Keratinocyte (primary cell): Measurements from ENCODE around the gene STIP1. TPM values are rescaled to one million over a fixed set of nuclear protein-coding genes. Genes with fewer than 3 reads are reported as not detected.
A peak's percentile ranks its signal among the peaks of the same experiment; 100 is the strongest.

Experiments
- DNase-seq: peaks from one replicate; pipeline ENCODE4 v3.0.0-alpha.2; 2011; ENCODE audit warnings: low read depth, missing footprints, low spot score
- FAIRE-seq: peaks from 2 replicates; lab custom pipeline; 2011; peaks lifted over from hg19 to GRCh38; lab: Jason Lieb, UNC
- H2AFZ ChIP-seq: 2 replicates; pipeline ENCODE4 v1.6.0; 2012; ENCODE audit warnings: low read length, control low read depth, inconsistent platforms; ENCODE audit not compliant: control insufficient read depth
- H3K27ac ChIP-seq: 2 replicates; pipeline ENCODE4 v1.5.1; 2011; ENCODE audit warnings: low read length; ENCODE audit not compliant: control insufficient read depth, insufficient read depth
- H3K27me3 ChIP-seq: 3 replicates; pipeline ENCODE4 v1.6.0; 2011; ENCODE audit warnings: low read length; ENCODE audit not compliant: control insufficient read depth, insufficient read depth; ENCODE audit errors: extremely low read depth
- H3K36me3 ChIP-seq, 2 experiments: 2 replicates in 1 of 2; 3 replicates in 1 of 2; pipeline ENCODE4 v1.5.1; 2011; ENCODE audit warnings: low read length in 2 of 2, mild to moderate bottlenecking in 1 of 2; ENCODE audit not compliant: control insufficient read depth in 2 of 2, insufficient read depth in 2 of 2; ENCODE audit errors: extremely low read depth in 1 of 2
- H3K4me1 ChIP-seq: 3 replicates; pipeline ENCODE4 v1.5.1; 2011; ENCODE audit warnings: low read length; ENCODE audit not compliant: control insufficient read depth, insufficient read depth; ENCODE audit errors: extremely low read depth
- H3K4me2 ChIP-seq: 3 replicates; pipeline ENCODE4 v1.6.0; 2011; ENCODE audit warnings: low read depth, low read length; ENCODE audit not compliant: control insufficient read depth, insufficient read depth; ENCODE audit errors: extremely low read depth
- H3K4me3 ChIP-seq, 3 experiments: fragments of 200-600 bp in 1 of 3; sonication (generic) in 1 of 3; 2 replicates in 2 of 3; 3 replicates in 1 of 3; pipeline ENCODE4 v1.5.1; 2011 to 2016; ENCODE audit warnings: low read length in 3 of 3, mild to moderate bottlenecking in 3 of 3, control low read depth in 2 of 3, inconsistent platforms in 1 of 3, low read depth in 1 of 3, mixed read lengths in 1 of 3, mixed run types in 1 of 3, moderate library complexity in 1 of 3; ENCODE audit not compliant: control insufficient read depth in 2 of 3, insufficient read depth in 2 of 3; ENCODE audit errors: extremely low read depth in 1 of 3
- H3K79me2 ChIP-seq: 2 replicates; pipeline ENCODE4 v1.6.0; 2012; ENCODE audit warnings: low read length; ENCODE audit not compliant: control insufficient read depth, insufficient read depth
- H3K9ac ChIP-seq: 3 replicates; pipeline ENCODE4 v1.6.0; 2011; ENCODE audit warnings: low read length; ENCODE audit not compliant: control insufficient read depth, insufficient read depth; ENCODE audit errors: extremely low read depth
- H3K9me1 ChIP-seq: 3 replicates; pipeline ENCODE4 v1.6.0; 2011; ENCODE audit warnings: low read length; ENCODE audit not compliant: control insufficient read depth, insufficient read depth; ENCODE audit errors: extremely low read depth
- H3K9me3 ChIP-seq: 2 replicates; pipeline ENCODE4 v1.5.1; 2012; ENCODE audit warnings: low read depth, low read length; ENCODE audit not compliant: control insufficient read depth
- H4K20me1 ChIP-seq: 3 replicates; pipeline ENCODE4 v1.6.0; 2011; ENCODE audit warnings: low read length; ENCODE audit not compliant: control insufficient read depth, insufficient read depth; ENCODE audit errors: extremely low read depth
- CTCF ChIP-seq, 3 experiments: IDR thresholded peaks in 1 of 3; conservative IDR thresholded peaks in 1 of 3; optimal IDR thresholded peaks in 1 of 3; 2 replicates in 2 of 3; 3 replicates in 1 of 3; pipeline versions ENCODE3 to v1.5.1; 2011; ENCODE audit warnings: low read length in 3 of 3, mild to moderate bottlenecking in 3 of 3, moderate library complexity in 2 of 3, control low read depth in 1 of 3, inconsistent platforms in 1 of 3; ENCODE audit not compliant: insufficient read depth in 2 of 3; ENCODE audit errors: extremely low read depth in 1 of 3
- EZH2 ChIP-seq: IDR thresholded peaks from one replicate; pipeline ENCODE4 v1.6.1; 2012; ENCODE audit warnings: inconsistent platforms, mild to moderate bottlenecking, low read length, moderate library complexity
- dilution Hi-C: fragments of 300-500 bp; cut with MboI; formaldehyde crosslinking; loops from one replicate; pipeline ENCODE4 v1.7.0; 2020; ENCODE audit warnings: low sequenced_read_pairs; ENCODE audit not compliant: extremely low pct_ligation_motif_present
- polyA plus RNA-seq, 5 experiments: library from polyadenylated mRNA; depleted of rRNA in 3 of 5; stranded (reverse) in 3 of 5; stranded (forward) in 1 of 5; unstranded in 1 of 5; fragments of >200 nt; gene quantifications; 1 replicate in 1 of 5; 2 replicates in 3 of 5; 3 replicates in 1 of 5; pipeline versions ENCODE4 v1.2.1 to v1.2.3, GENCODE V29; 2011 to 2012; ENCODE audit warnings: missing spikeins in 2 of 5, low read depth in 1 of 5, low replicate concordance in 1 of 5

The STIP1 gene
- polyA plus RNA-seq, 1 donor (not counting 4 experiments of a cell fraction or from before 2014, with no cell fraction given), result 206 TPM

DNA sequence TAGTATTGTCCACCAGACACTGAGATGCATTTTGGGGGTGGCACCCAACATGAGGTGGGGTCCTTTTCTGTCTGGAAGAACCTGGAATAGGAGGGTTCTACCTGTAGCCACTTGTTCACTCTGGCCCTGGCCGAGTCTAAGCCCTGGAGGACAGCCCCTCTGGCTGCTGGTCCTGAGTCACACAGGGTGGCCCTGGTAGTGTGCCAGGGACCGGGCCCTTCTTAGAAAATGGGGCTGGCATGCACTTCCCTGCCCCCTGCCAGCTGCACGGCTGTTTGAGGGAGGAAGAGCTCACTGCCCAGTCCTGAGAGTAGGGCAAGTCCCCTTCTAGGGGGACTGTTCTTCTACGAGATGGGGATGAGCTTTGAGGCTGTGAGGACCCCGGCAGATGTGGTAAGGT lies 67.5 kb downstream of the STIP1 start:
- Histone ChIP-seq H3K4me2 (peak overlapping the region; percentile 87), H3K9ac (peak overlapping the region; percentile 28), H3K9me1 (no peaks in the 10 kb centered on the region), H4K20me1 (peaks cover 8% of the 10 kb centered on the region), H3K4me3 (peak overlapping the region in 1 of 3 experiments; percentile 96), H3K36me3 (peaks cover 22 to 32% of the 10 kb centered on the region in 2 experiments), H3K79me2 (peaks cover 41% of the 10 kb centered on the region), H3K4me1 (peaks cover 20% of the 10 kb centered on the region), H3K9me3 (no peaks in the 10 kb centered on the region), H3K27me3 (no peaks in the 10 kb centered on the region), H3K27ac (no peak overlapping the region), H2AFZ (no peak overlapping the region)
- DNase-seq (no peak), FAIRE-seq (no peak)
- dilution Hi-C loops, result no loop called here
- TF ChIP-seq CTCF (optimal IDR thresholded peaks at IDR 0.05 in 1 of 3, IDR thresholded peaks at IDR 0.05 in 1 of 3, conservative IDR thresholded peaks at IDR 0.05 in 1 of 3; ENCODE audit: extremely low read depth in 1 of 3, insufficient read depth in 2 of 3, low read length in 3 of 3) (no peak), EZH2 (no peak)

Other genes with a start within 250 kb of the STIP1 start
- gene NAA40, start 247.2 kb upstream of the STIP1 start, polyA plus RNA-seq, result 8.9 to 23.2 TPM (median 13.5 TPM) in 3 replicates
- 159 to 308 TPM (median 242 TPM) in 3 replicates for gene COX8A, start 211.6 kb upstream of the STIP1 start, polyA plus RNA-seq
- 106 to 201 TPM (median 143 TPM) in 3 replicates for gene OTUB1, start 199.7 kb upstream of the STIP1 start, polyA plus RNA-seq
- gene FLRT1, start 150.2 kb upstream of the STIP1 start, polyA plus RNA-seq, result not detected in 3 replicates
- gene MACROD1, start 20.1 kb upstream of the STIP1 start, polyA plus RNA-seq, result 2.7 to 6.7 TPM (median 4.6 TPM) in 3 replicates
- 0.26 to 1.9 TPM (median 0.98 TPM) in 3 replicates for gene FERMT3, start 20.6 kb downstream of the STIP1 start, polyA plus RNA-seq
- 15.5 to 20.3 TPM (median 18.3 TPM) in 3 replicates for gene TRPT1, start 40.0 kb downstream of the STIP1 start, polyA plus RNA-seq
- gene NUDT22, start 40.1 kb downstream of the STIP1 start, polyA plus RNA-seq, result 22.6 to 55.6 TPM (median 31.1 TPM) in 3 replicates
- gene DNAJC4, start 44.4 kb downstream of the STIP1 start, polyA plus RNA-seq, result 10.1 to 24.7 TPM (median 12.2 TPM) in 3 replicates
- gene VEGFB, start 48.4 kb downstream of the STIP1 start, polyA plus RNA-seq, result 9.7 to 23.3 TPM (median 10.0 TPM) in 3 replicates
- 40.3 to 57.7 TPM (median 51.9 TPM) in 3 replicates for gene FKBP2, start 54.9 kb downstream of the STIP1 start, polyA plus RNA-seq
- 182 to 254 TPM (median 208 TPM) in 3 replicates for gene PPP1R14B, start 60.8 kb downstream of the STIP1 start, polyA plus RNA-seq
- gene PLCB3, start 65.4 kb downstream of the STIP1 start, polyA plus RNA-seq, result 32.5 to 46.9 TPM (median 42.0 TPM) in 3 replicates
- gene BAD, start 98.5 kb downstream of the STIP1 start, polyA plus RNA-seq, result 58.3 to 86.9 TPM (median 61.2 TPM) in 3 replicates
- gene GPR137, start 99.7 kb downstream of the STIP1 start, polyA plus RNA-seq, result 6.6 to 11.7 TPM (median 9.8 TPM) in 3 replicates
- gene KCNK4, start 105.1 kb downstream of the STIP1 start, polyA plus RNA-seq, result not detected in 3 replicates
- 0.17 to 0.29 TPM (median 0.19 TPM) in 3 replicates for gene CATSPERZ, start 114.2 kb downstream of the STIP1 start, polyA plus RNA-seq
- gene ESRRA, start 119.4 kb downstream of the STIP1 start, polyA plus RNA-seq, result 20.8 to 33.9 TPM (median 25.9 TPM) in 3 replicates
- 238 to 408 TPM (median 297 TPM) in 3 replicates for gene TRMT112, start 131.4 kb downstream of the STIP1 start, polyA plus RNA-seq
- gene PRDX5, start 131.9 kb downstream of the STIP1 start, polyA plus RNA-seq, result 590 to 817 TPM (median 591 TPM) in 3 replicates
- 2.9 to 5.3 TPM (median 3.7 TPM) in 3 replicates for gene CCDC88B, start 154.0 kb downstream of the STIP1 start, polyA plus RNA-seq
- gene RPS6KA4, start 173.0 kb downstream of the STIP1 start, polyA plus RNA-seq, result 46.5 to 62.7 TPM (median 52.4 TPM) in 3 replicates